Vagina (tissue), 2 donors: ENCODE data around the gene TCF21.

Experiments used
- CTCF ChIP-seq, 3 experiments: fragments of 450-650 bp in 2 of 3; fragments of 200-600 bp in 1 of 3; sonication (generic) in 1 of 3; IDR thresholded peaks; one replicate each; pipeline ENCODE4 v1.5.1; 2017 to 2019; ENCODE audit warnings: antibody characterized with exemption in 3 of 3, mild to moderate bottlenecking in 2 of 3, moderate library complexity in 2 of 3
- POLR2A ChIP-seq, 2 donors: fragments of 450-650 bp; IDR thresholded peaks; one replicate each; pipeline ENCODE4 v1.6.1; 2017; ENCODE audit warnings: antibody characterized with exemption in 2 of 2, mild to moderate bottlenecking in 2 of 2, moderate library complexity in 2 of 2
- POLR2AphosphoS5 ChIP-seq, 2 donors: sonication (generic); formaldehyde crosslinking; IDR thresholded peaks; one replicate each; pipeline ENCODE4 v1.9.0; 2017; ENCODE audit warnings: antibody characterized with exemption in 2 of 2, mild to moderate bottlenecking in 2 of 2, low read depth in 1 of 2; ENCODE audit not compliant: insufficient read depth in 1 of 2

- TF ChIP-seq CTCF (IDR thresholded peaks at IDR 0.05) (no peak), POLR2A (IDR thresholded peaks at IDR 0.05) (no peak), POLR2AphosphoS5 (IDR thresholded peaks at IDR 0.05; ENCODE audit: insufficient read depth in 1 of 2, low read depth in 1 of 2) (no peak)
These were observed 31.2 kb upstream of the TCF21 start for GRCh38 chr6:133857696-133858095.
